Hematopoietic multipotent progenitor cell (in vitro differentiated cells): ENCODE results near the gene CDK6. TPM values are rescaled to one million over a fixed set of nuclear protein-coding genes. Genes with fewer than 3 reads are reported as not detected.

Source experiments
- DNase-seq, 3 donors: peaks; one replicate each; pipeline ENCODE4 v3.0.0-alpha.2; 2011 to 2015; ENCODE audit warnings: low read depth in 2 of 3, low spot score in 2 of 3
- total RNA-seq: library from RNA; depleted of rRNA; stranded (reverse); fragments of >200 nt; gene quantifications from one replicate; pipeline ENCODE4 v1.2.3, GENCODE V29; 2012

Gene CDK6
- total RNA-seq, 1 donor: 627 TPM

DNA sequence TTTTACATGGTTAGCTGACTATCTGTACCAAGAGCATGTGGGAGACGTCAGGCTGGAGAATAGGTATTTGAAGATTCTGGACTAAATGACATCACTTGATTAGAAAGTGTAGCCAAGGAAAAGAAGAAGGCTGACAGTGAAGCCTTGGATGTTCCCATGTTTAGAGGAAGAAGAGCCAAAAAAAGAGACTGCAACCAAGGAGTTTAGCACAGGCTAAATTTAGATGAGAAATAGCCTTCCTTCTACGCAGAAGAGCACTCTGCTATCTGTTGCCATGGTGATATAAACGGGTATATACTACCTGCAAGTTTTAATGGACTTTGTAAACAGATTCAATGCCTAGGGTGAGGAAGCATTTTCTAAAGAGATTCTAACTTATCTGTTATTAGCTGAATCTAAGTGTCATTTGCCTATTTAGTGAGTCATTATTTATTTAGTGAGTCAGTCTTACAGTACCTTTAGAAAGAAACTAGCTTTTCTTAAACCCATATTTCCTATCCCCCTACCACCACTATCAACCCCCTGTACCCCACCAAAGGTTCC lies 69.8 kb downstream of the CDK6 start:
- peak in 1 of 3 donors; percentile 39 for DNase-seq

DNA sequence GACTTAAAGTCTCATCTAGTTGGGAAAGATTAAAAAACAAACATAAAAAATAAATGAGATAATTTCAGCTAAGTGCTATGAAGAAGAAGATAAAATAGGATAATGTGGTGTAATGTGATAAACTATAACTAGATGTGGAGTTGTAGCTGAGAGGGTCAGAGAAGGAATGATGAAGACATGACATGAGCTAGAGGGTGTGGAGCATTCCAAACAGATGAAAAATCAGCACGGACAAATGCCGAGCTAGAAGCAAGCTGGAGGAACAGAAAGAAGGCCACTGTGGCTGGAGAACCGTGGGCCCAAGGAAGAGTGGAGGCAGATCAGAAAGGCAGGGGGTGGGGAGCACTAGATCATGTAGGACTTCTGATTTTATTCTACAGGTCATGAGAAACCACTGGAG lies 70.6 kb downstream of the CDK6 start:
- DNase-seq: no peak

DNA sequence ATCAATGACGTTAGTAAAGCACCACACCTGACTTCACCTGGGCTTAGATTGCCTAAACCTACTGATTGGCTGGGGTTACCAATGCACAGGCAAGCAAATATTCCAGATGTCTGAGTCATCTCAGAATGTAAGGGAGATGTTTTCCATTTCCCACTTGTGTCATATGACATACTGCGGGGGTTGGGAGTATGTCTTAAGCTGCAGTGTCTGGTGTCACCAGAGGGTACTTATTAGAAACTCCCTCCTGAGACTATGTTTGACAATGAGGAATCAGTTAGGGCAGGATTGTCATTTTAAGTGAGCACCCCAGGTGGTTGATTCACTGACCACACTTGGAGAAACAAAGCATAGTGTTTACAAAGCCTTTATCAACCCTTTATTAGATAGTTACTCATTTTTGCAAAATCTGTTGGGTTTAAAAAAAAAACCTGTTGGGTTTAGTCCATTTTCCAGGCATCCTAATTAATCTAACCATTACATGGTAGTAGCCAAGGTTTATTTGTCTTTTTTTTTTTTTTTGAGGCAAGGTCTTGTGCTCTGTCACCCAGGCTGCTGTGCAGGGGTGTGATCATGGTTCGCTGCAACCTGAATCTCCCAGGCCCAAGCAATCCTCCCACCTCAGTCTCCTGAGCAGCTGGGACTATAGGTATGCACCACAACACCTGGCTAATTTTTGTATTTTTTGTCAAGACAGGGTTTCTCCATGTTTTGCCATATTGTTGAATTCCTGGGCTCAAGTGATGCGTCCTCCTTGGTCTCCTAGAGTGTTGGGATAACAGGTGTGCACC lies 72.5 kb downstream of the CDK6 start:
- peak in 2 of 3 donors; percentile 37 to 49 for DNase-seq

DNA sequence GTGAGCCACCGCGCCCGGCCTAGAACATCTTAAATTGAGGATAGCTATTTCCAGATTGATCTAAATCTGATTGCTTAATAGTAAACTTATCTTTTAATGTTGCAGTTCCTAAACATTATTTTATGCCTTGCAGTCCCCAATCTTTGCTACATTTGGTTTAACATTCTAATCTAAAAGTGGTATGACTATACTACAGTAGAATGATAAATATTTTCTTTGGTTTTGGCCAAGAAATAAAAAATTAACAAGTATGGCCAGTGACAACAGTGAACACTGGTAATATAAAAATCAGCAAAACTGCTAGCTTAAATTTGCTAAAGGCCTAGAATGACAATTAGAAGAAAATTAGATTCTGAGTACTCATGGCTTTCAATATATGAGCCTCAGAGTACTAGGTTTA lies 73.5 kb downstream of the CDK6 start:
- no peak for DNase-seq

DNA sequence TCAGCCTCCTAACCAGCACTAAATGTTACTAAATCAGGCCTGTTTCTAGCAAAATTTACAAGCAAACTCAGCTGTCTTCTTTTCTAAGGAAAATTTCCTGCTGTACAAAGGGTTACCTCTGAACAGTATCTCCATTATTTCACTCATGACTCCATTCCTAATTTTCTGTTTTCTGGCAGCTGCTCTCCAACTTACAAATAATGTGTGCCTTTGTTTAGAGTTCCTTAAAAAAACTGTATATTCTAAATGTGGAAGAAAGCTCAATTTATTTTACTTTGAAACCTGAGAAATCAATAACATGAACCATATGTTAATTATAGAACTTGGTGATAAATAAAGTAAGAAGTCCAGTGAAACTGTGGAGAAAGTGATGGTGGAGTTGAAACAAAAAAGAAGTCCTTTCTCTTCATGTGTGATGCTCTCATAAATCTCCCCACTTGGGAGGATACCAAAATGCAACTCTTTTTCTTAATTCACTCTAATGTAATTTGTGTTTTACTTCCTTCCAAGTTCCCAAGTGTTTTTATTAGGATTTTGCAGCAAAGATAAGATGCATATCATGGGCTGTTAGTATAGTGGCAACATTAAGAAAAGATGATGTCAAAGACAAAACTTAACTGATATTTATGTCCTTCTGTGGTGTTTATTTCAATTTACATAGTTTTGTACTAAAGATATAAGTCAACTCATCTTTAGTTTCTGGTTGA lies 74.8 kb downstream of the CDK6 start:
- no peak for DNase-seq

DNA sequence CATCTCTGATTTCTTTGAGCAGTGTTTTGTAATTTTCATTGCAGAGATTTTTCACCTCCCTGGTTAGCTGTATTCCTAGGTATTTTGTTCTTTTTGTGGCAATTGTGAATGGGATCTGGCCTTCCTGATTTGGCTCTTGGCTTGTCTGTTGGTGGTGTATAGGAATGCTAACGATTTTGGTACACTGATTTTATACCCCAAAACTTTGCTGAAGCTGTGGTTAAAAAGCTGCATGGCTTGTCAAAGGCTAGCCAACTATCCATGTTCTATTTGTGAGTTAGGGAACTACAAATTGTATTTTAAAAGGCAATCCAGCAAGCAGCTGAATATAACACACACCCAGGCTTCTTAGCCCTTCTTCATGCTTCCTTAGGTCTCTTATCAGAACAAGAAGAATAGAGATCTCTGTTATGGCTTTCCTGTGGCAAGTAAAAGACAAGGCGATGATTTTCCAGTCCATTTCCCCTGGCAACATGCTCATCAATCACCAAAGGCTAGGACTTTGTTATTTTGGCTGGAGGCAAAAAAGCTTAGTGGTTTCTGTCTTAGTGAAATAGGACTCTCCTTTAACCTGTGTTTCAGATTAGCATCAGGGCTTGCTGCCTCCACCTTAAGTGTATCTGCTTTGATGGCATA lies 77.5 kb downstream of the CDK6 start:
- no peak for DNase-seq

DNA sequence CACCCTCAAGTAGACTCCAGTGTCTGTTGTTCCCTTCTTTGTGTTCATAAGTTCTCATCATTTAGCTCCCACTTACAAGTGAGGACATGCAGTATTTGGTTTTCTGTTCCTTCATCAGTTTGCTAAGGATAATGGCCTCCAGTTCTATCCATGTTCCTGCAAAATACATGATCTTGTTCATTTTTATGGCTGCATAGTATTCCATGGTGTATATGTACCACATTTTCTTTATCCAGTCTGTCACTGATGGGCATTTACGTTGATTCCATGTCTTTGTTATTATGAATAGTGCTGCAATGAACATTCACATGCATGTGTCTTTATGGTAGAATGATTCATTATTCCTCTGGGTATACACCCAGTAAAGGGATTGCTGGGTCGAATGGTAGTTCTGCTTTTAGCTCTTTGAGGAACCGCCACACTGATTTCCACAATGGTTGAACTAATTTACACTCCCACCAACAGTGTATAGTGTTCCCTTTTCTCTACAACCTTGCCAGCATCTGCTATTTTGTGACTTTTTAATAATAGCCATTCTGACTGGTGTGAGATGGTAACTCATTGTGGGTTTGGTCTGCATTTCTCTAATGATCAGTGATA lies 79.0 kb downstream of the CDK6 start:
- peak in 1 of 3 donors; percentile 40 for DNase-seq

DNA sequence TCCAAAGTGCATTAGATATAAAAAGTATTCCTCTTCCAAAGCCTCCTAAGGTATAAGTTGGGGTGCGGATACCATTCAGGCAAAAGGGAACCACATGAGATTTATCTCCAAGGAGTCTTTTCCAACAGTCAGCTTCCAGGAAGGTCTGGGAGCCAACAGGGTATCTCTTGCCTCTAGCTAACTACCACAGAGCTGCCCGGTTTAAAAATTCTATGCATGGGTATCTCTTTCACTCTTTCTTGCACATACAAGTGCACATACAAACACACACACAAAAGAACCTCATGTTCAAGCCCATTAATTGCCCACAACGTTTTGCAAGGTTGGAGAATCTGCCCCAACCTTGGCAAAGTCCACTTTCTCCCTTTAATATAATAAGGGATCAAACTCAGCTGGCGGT lies 80.7 kb downstream of the CDK6 start:
- DNase-seq: no peak

DNA sequence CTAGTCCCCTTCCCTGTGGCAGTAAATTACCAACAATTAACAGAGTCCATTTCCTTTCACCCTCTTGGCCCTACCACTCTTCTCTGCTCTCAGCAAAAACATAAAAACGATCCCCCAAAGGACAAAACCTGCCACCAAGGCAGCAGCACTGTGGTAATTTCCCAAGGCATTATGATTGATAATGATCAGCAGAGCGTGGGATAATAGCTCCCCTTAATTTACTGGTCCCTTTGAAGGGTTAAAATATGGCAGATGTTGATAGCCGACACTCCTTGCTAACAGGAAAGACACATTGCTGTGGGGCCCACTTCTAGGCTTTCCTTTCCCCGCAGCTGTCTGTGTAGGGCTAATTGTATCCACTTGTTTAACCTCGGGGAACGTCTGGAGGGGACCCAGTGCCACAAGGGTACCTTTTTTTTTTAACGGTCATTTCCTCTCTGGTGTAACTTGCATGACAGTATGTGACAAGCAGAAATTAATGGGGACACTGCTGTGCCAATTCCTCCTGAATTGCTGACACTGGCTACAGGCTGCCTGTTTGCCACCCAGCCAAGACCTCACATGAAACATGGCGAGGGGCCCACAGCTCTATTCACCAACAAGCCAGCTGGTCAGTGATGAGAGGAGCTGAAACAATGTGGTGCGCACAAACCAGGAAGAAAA lies 81.3 kb downstream of the CDK6 start:
- peak in 2 of 3 donors; percentile 90 to 99 for DNase-seq

DNA sequence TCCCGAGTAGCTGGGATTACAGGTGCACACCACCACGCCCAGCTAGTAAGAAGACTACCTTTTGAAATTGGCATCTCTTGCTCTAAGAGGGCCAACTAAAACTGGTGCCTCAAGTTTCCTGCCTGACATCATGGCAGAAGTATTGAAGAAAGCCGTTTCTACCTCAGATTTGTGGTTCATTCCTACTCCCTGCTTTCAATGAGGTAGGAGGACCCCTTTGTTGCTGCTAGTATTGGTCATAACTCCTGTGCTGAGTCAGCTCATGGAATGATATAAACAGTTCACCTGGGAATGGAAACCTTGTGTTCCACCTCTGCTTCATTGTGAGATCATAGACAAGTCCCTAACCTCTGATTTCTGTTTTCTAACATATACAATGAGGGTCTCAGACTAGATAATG lies 82.8 kb downstream of the CDK6 start:
- no peak for DNase-seq

DNA sequence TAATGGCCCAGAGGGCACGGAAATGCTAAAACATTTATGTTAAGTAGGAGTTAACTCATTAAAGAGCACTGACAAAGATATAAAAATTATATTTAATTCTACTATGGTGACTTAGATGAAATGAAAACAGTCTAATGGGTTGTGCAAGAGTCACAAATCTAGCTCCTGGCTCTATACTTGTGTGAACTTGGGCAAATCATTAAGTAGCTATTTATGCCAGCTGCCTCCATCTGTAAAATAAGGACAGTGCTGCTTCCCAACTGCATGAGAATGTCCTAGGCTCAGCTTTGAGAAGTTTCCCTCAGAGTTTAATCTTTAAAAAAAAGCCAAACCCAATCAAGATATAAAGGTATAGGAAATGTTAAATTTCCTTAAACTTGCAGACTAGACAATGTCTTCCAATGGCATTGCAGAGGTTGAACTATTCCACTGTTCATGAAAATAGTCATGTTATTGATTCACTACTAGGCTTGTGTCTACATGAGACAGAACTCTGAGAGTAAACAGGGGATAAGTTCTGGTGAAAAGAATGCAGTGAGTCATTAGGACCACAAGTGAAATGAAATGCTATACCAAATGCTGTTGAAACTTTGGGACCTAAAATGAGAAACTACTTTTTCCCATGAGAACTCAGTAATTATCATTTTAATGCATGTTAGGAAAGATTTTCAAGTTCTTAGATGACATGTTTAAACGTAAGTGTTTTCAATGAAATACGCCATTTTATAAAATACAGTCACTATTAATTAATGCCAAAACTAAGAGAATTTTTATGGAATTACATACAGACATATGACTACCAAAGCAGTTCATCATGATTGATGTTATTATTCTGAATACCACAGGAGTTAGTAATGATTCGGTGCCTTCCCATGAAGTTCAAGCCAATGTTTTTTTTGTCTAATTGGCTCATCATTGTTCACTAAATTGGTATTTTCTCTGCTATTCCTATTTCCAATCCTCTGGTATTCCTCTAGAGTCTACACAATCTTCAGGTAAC lies 84.2 kb downstream of the CDK6 start:
- DNase-seq: no peak

DNA sequence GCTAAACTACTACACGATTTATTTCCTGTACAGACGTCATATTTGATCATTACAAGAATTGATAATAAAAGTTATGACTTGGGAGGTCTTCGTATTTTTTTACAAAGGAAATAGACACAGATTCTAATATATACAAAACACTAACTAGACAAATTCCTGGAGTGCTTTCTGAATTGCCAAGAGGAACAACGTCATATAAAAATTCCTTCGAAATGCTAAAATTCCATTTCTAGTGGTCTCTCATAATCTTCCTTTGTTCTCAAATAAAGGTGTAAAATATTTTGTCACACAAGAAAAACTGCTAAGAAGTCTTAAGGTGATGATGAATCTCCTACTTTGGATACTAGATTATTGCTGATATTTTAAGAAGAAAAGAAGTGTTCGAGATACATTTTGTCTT lies 85.4 kb downstream of the CDK6 start:
- DNase-seq: no peak

DNA sequence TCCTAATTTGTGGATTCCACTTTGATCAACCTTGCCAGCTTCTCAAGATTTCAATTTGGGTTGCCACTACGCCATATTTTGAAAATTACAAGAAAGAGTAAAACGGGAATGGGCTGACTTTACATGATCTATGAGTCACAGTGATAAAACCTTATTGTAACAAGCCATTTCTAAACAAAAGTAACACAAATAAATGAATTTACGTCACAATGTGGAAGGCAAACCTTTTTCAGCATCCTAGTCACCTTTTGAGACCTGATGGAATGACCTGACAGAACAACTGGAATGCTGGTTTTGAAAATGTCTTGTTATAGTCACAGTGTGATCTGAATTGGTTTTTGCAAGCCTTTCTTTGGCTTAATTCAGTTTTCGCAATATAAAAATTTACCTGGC lies 85.9 kb downstream of the CDK6 start:
- no peak for DNase-seq

DNA sequence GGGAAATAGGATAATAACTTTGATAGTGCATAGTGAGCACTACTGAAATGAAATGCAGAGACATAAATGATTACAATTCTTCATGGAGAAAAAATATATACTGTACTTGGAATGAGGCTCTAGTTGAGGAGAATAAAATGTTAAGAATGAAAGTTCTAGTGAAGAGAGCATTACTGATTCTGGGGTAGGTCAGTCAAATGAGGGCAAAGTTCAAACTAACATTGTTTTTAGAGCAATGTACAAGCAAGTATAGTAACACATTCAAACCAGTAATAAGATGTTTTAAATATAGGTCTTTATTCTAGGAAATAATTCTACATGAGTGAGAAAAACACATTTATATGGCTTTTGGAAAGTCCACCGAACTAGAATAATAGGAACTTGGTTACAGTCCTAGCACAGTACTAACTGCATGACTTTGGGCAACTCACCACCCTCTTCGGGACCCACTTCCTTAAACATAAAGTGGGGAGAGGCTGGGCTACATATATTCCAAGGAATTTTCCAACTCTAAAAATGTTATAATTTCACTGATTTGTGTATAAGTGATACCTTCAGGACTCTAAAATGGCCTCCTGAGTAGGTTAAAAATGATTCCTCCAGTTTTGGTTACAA lies 86.4 kb downstream of the CDK6 start:
- DNase-seq: no peak

DNA sequence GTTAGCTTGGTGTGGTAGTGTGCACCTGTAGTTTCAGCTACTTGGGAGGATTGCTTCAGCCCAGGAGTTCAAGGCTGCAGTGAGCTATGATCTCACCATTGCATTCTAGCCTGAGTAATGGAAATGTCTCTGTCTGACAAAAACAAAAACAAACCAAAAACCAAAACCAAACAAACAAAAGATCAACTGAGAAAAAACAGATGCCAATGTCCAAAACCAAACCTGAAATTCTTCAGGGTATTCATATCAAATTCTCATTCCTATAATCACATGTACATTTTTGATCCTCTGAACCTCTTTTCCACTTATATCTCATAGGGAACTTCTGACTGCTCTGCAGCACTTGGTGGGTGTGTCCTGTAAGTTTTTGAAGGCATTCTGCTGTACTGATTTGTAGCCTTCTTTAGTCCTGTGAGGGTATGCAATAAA lies 87.0 kb downstream of the CDK6 start:
- DNase-seq: no peak

DNA sequence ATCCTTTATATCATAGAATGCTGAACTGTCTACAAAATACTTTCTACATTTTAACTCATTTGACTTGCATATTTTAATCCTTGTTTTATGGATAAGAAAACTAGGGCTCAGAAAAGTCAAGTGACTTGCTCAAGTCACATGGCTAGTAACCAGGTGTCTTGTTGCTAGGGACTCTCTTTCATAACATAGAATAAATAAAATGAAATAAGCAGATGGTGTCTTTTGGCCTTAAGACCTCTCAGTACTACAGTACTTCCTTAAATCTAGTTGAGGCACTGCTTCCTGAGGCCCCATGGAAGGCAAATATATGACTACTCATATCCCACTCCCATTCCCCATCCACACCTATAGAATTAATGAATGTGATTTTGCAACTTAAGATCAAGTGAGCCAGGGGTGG lies 87.9 kb downstream of the CDK6 start:
- DNase-seq: peak in 1 of 3 donors; percentile 59

DNA sequence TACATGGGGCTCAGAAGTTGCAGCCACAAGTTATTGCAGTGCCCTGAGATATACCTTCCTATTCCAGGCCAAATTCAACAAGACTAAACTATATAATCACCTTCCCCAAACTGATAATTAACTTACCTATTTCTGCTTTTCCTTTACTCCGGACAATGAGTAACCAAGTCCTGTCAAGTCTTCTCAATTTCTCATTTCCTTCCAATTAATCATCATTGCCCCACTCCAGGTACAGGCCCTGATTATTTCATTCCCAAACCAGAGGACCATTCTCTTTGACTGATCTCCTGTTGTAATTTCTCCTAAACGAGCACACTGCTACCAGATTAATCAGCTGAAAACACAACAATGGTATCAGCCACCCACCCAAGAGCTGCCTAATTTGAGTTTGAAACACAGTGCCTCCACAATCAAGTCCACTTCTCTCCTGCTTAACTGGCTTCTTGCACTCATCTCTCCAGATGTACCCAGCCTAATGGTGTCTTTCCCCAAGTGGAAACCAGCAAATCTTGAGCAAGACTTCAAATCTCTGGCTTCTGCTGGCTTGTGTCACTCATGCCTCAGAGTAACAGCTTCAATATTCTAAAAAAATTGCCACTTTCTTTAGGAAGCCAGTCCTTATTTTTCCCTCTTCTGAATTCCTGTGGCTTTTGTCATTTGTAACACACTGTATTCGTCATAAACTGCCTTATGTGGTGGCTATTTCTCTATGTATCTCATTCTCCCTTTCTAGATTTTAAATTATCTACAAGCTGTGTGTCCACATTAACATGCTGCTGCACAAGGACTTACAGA lies 89.1 kb downstream of the CDK6 start:
- no peak for DNase-seq

DNA sequence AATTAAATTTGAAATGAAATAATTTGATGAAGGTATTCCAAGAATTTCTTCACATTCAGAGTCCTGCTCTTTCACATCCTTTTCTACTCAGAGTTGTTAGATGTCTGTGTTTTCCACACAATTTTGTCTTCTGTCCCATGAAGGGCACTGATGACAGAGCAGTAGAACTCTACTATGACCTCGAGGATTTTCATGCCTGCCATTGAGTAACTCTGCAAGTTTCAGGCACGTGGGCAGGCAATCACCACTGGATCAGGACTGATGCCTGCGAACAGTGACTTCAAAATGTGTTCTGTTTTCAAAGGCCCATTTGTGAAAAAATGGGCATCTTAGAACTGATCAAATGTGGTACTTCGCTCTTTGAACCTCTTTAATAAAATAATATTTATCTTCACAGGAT lies 91.1 kb downstream of the CDK6 start:
- DNase-seq: no peak
